DMS79 treated with DMSO at 0.1 percent for 48 hours (cell line): ENCODE measurements around the gene SLC4A5.
"Not testable (repeated sequence)": the region's sequence is repeated elsewhere in the genome, so short reads cannot be mapped to it uniquely, and the experiment has no call there.

Experiments
- DNase-seq: peaks from one replicate; lab custom pipeline; 2025; lab: John Stamatoyannopoulos, UW

SLC4A5 gene

GRCh38 chr2:74199275-74199701 is 143.9 kb downstream of the SLC4A5 start:
- no peak for DNase-seq

GRCh38 chr2:74198461-74199274 is 144.5 kb downstream of the SLC4A5 start, which contains the start of gene MTHFD2:
MTHFD2 (plus strand) TSS chr2:74198615; CDS start chr2:74198642, 27 bp downstream.
- DNase-seq, result peak; percentile 92

GRCh38 chr2:74198023-74198460 is 145.2 kb downstream of the SLC4A5 start:
- DNase-seq, result no peak

- DNase-seq, result no peak
These were observed 146.2 kb downstream of the SLC4A5 start for GRCh38 chr2:74197049-74197448.

- DNase-seq, result no peak
These were observed 148.4 kb downstream of the SLC4A5 start for GRCh38 chr2:74194799-74195198.

GRCh38 chr2:74191596-74192380 is 151.4 kb downstream of the SLC4A5 start:
- DNase-seq, result no peak

- DNase-seq, result no peak
These were observed 154.5 kb downstream of the SLC4A5 start for GRCh38 chr2:74188696-74189095.

- no peak for DNase-seq
These were observed 155.1 kb downstream of the SLC4A5 start for GRCh38 chr2:74188018-74188601.

GRCh38 chr2:74186706-74187105 is 156.5 kb downstream of the SLC4A5 start:
- DNase-seq, result not testable (repeated sequence)

GRCh38 chr2:74186038-74186437 is 157.2 kb downstream of the SLC4A5 start:
- DNase-seq, result no peak

- no peak for DNase-seq
These were observed 159.3 kb downstream of the SLC4A5 start for GRCh38 chr2:74183878-74184277.

- no peak for DNase-seq
These were observed 161.5 kb downstream of the SLC4A5 start for GRCh38 chr2:74181739-74182138.

- no peak for DNase-seq
These were observed 164.0 kb downstream of the SLC4A5 start for GRCh38 chr2:74179063-74179865.

- DNase-seq, result peak; percentile 98
These were observed 164.8 kb downstream of the SLC4A5 start, which contains the start of gene MOB1A for GRCh38 chr2:74178211-74179062. MOB1A (minus strand) TSS chr2:74178879; CDS start chr2:74178674, 205 bp downstream.

GRCh38 chr2:74177696-74178095 is 165.5 kb downstream of the SLC4A5 start:
- no peak for DNase-seq

GRCh38 chr2:74174909-74175308 is 168.3 kb downstream of the SLC4A5 start:
- DNase-seq, result no peak

- DNase-seq, result no peak
These were observed 174.5 kb downstream of the SLC4A5 start for GRCh38 chr2:74168739-74169138.
